ENCODE results near the gene TLK2.
"Not testable (repeated sequence)": the region's sequence is repeated elsewhere in the genome, so short reads cannot be mapped to it uniquely, and the experiment has no call there.

- not testable (repeated sequence) for TF ChIP-seq CTCF (conservative IDR thresholded peaks at IDR 0.05; ENCODE audit: low read depth, low read length); EZH2phosphoT487 (IDR thresholded peaks at IDR 0.05; ENCODE audit: borderline replicate concordance, low read length)
These were observed 434 bp downstream of the TLK2 start for GRCh38 chr17:62478880-62479638.

All from PC-3 (cell line).